IMR-90 (cell line): ENCODE data around the gene ASAP2. TPM values are rescaled to one million over a fixed set of nuclear protein-coding genes. Genes with fewer than 3 reads are reported as not detected.

Experiments used
- ATAC-seq: fragments of 200-7000 bp; cut with Tn5 transposase; 2 replicates; pipeline ENCODE4 v1.9.1; 2020; ENCODE audit warnings: low read depth, mild to moderate bottlenecking, moderate library complexity
- BruUV-seq: library from RNA; stranded (reverse); fragments of 400-500 nt; replicated peaks from 2 replicates; lab custom pipeline; 2021; lab: Mats Ljungman, UMichigan
- CTCF ChIA-PET: fragments of 300-600 bp; formaldehyde crosslinking; extraction: SDS; loops from one replicate; lab custom pipeline; 2021; ENCODE audit warnings: antibody characterized with exemption; lab: Yijun Ruan, JAX
- POLR2A ChIA-PET: fragments of 300-600 bp; sonication (Branson Sonifier 250); formaldehyde crosslinking; loops from one replicate; lab custom pipeline; 2022; ENCODE audit warnings: antibody characterized with exemption; ENCODE audit not compliant: unreplicated experiment; lab: Charles Lee
- DNase-seq: peaks from one replicate; pipeline ENCODE4 v3.0.0; 2013
- H2AFZ ChIP-seq: replicated peaks from 2 replicates; pipeline ENCODE3; 2013; ENCODE audit warnings: low read length, mild to moderate bottlenecking; ENCODE audit not compliant: poor library complexity
- H2AK5ac ChIP-seq: 2 replicates; pipeline ENCODE4 v1.6.1; 2013; ENCODE audit warnings: low read depth, low read length, inconsistent platforms
- H2AK9ac ChIP-seq: replicated peaks from 2 replicates; pipeline ENCODE3; 2013; ENCODE audit warnings: mild to moderate bottlenecking, low read depth, low read length, moderate library complexity; ENCODE audit not compliant: poor library complexity
- H2BK120ac ChIP-seq: 2 replicates; pipeline ENCODE4 v1.6.1; 2013; ENCODE audit warnings: low read depth, low read length, inconsistent platforms
- H2BK15ac ChIP-seq: 3 replicates; pipeline ENCODE4 v1.6.1; 2013; ENCODE audit warnings: low read depth, low read length, inconsistent platforms
- H2BK20ac ChIP-seq: 2 replicates; pipeline ENCODE4 v1.6.1; 2013; ENCODE audit warnings: low read depth, mild to moderate bottlenecking, inconsistent platforms, low read length, moderate library complexity
- H2BK5ac ChIP-seq: 2 replicates; pipeline ENCODE4 v1.6.1; 2013; ENCODE audit warnings: mild to moderate bottlenecking, low read depth, low read length, inconsistent platforms; ENCODE audit not compliant: poor library complexity, severe bottlenecking
- H3K14ac ChIP-seq: replicated peaks from 2 replicates; pipeline ENCODE4 v1.6.1; 2013; ENCODE audit warnings: low read depth, low read length, inconsistent platforms
- H3K18ac ChIP-seq: 2 replicates; pipeline ENCODE4 v1.6.1; 2013; ENCODE audit warnings: low read depth, low read length, control low read depth
- H3K23ac ChIP-seq: 2 replicates; pipeline ENCODE4 v1.6.1; 2013; ENCODE audit warnings: low read depth, low read length, inconsistent platforms
- H3K27ac ChIP-seq: 2 replicates; pipeline ENCODE4 v1.5.1; 2013; ENCODE audit warnings: mild to moderate bottlenecking, control low read depth, low read length; ENCODE audit not compliant: insufficient read depth
- H3K27me3 ChIP-seq: 2 replicates; pipeline ENCODE4 v1.6.1; 2013; ENCODE audit warnings: low read length; ENCODE audit not compliant: control insufficient read depth, insufficient read depth
- H3K36me3 ChIP-seq: 2 replicates; pipeline ENCODE4 v1.6.1; 2013; ENCODE audit warnings: low read length, mixed read lengths; ENCODE audit not compliant: control insufficient read depth, insufficient read depth
- H3K4ac ChIP-seq: 2 replicates; pipeline ENCODE4 v1.6.1; 2013; ENCODE audit warnings: low read depth, low read length, inconsistent platforms
- H3K4me1 ChIP-seq: 2 replicates; pipeline ENCODE4 v1.6.1; 2013; ENCODE audit warnings: low read length, mixed read lengths; ENCODE audit not compliant: control insufficient read depth, insufficient read depth
- H3K4me2 ChIP-seq: 2 replicates; pipeline ENCODE4 v1.6.1; 2013; ENCODE audit warnings: low read depth, mild to moderate bottlenecking, control low read depth, low read length, moderate library complexity
- H3K4me3 ChIP-seq: 2 replicates; pipeline ENCODE4 v1.5.1; 2013; ENCODE audit warnings: low read depth, mild to moderate bottlenecking, control low read depth, low read length, moderate library complexity; ENCODE audit not compliant: insufficient read depth
- H3K56ac ChIP-seq: 2 replicates; pipeline ENCODE4 v1.6.1; 2013; ENCODE audit warnings: low read length, inconsistent platforms; ENCODE audit not compliant: insufficient read depth; ENCODE audit errors: extremely low read depth
- H3K79me1 ChIP-seq, 2 experiments: 2 replicates each; pipeline ENCODE4 v1.6.1; 2013; ENCODE audit warnings: low read length in 2 of 2, inconsistent platforms in 1 of 2, low read depth in 1 of 2
- H3K9ac ChIP-seq: 2 replicates; pipeline ENCODE4 v1.6.1; 2013; ENCODE audit warnings: low read depth, low read length, control low read depth
- H3K9me1 ChIP-seq: 2 replicates; pipeline ENCODE4 v1.6.1; 2013; ENCODE audit warnings: low read length, inconsistent platforms; ENCODE audit not compliant: insufficient read depth
- H3K9me3 ChIP-seq: 2 replicates; pipeline ENCODE4 v1.6.1; 2013; ENCODE audit warnings: low read length; ENCODE audit not compliant: control insufficient read depth, insufficient read depth
- H4K20me1 ChIP-seq: 2 replicates; pipeline ENCODE4 v1.6.1; 2013; ENCODE audit warnings: low read length, inconsistent platforms; ENCODE audit not compliant: insufficient read depth
- H4K5ac ChIP-seq: 2 replicates; pipeline ENCODE4 v1.6.1; 2013; ENCODE audit warnings: mild to moderate bottlenecking, low read depth, low read length, control low read depth
- H4K8ac ChIP-seq, 2 experiments: 2 replicates each; pipeline ENCODE4 v1.6.1; 2013; ENCODE audit warnings: low read depth in 2 of 2, low read length in 2 of 2, control low read depth in 1 of 2, inconsistent platforms in 1 of 2
- H4K91ac ChIP-seq: 2 replicates; pipeline ENCODE4 v1.6.1; 2013; ENCODE audit warnings: low read depth, low read length, inconsistent platforms; ENCODE audit not compliant: insufficient read depth
- FOS ChIP-seq: fragments of 150-350 bp; IDR thresholded peaks from 2 replicates; pipeline ENCODE4 v1.6.1; 2016; ENCODE audit warnings: low read depth, low read length
- RAD21 ChIP-seq: IDR thresholded peaks from 2 replicates; pipeline ENCODE4 v1.6.1; 2012; ENCODE audit warnings: low read length, improper control_type of control experiment
- WGBS, 2 experiments: methylation state at CpG; one replicate each; pipeline versions ENCODE4 v1.1.5 to v1.1.7; 2013; ENCODE audit warnings: missing lambda C conversion rate in 2 of 2; ENCODE audit not compliant: insufficient read length in 1 of 2; ENCODE audit errors: extremely low coverage in 2 of 2; 5-methylcytosine and 5-hydroxymethylcytosine counted together
- dilution Hi-C: fragments of 300-500 bp; cut with HindIII; formaldehyde crosslinking; loops from one replicate; pipeline ENCODE4 v1.14.3; 2018; ENCODE audit warnings: low sequenced_read_pairs; ENCODE audit not compliant: unreplicated experiment
- in situ Hi-C: fragments of 300-500 bp; cut with MboI; formaldehyde crosslinking; loops from 3 replicates; pipeline ENCODE4 v1.14.3; 2019; ENCODE audit warnings: low sequenced_read_pairs, inconsistent platforms, mixed read lengths
- intact Hi-C: fragments of 100-400 bp; cut with micrococcal nuclease; formaldehyde crosslinking; loops from 2 replicates; pipeline ENCODE4 v1.10.0; 2022
- polyA plus RNA-seq, 3 experiments: library from polyadenylated mRNA; depleted of rRNA; stranded (reverse); fragments of >200 nt; gene quantifications; 2 replicates each; pipeline ENCODE4 v1.2.3, GENCODE V29; 2012; ENCODE audit warnings: low replicate concordance in 1 of 3
- total RNA-seq: library from RNA; depleted of rRNA; stranded (reverse); fragments of >200 nt; gene quantifications from 2 replicates; pipeline ENCODE4 v1.2.3, GENCODE V29; 2012

ASAP2 gene
- total and polyA plus RNA-seq, 2 of the 4 experiments (the other 2 are of a cell fraction): 19.7 to 28.1 TPM

DNA sequence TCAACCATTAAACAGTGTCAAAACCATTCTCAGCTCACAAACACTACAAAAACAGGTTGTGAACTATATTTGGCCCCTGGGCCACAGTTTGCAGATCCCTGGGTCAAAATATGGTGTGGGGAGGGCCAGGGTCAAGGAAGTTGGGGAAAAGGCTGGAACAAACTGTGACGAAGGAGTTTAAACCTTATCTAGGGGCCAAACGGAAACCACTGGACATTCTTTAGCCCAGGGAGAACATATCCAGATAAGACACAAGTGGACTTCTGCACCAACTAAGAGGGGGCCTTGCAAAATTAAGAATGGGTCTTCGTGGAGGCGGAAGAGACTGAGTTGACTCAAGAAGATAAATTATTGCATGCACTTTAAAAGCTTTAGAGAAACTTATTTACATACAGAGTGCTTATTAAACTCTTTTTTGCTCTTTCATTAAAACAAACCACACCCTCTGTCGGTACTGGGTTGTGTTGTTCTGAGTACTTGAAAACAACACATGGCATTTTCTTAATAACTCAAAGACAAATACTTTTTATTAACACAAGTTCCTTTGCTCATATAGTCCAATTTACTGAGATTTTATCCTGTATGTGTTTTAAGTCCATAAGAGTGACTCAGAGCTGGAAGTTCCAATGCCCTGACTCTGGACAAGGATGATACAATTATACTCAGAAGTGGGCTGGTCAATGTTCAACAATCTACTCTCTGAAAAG is 5.3 kb upstream of the ASAP2 start:
- Histone ChIP-seq H4K91ac (0 out of 2 replicates have a peak overlapping the region, but pooled peaks have one; percentile 6), H3K9ac (no peak overlapping the region), H3K56ac (no peak overlapping the region), H2BK5ac (peak overlapping the region; percentile 74), H3K27me3 (no peaks in the 10 kb centered on the region), H4K5ac (no peak overlapping the region), H2BK15ac (peak overlapping the region; percentile 94; the same call in 2 of the 3 replicates), H3K4ac (peak overlapping the region; percentile 76), H3K9me1 (peaks cover 9% of the 10 kb centered on the region; the same call in 1 of the 2 replicates), H3K9me3 (no peaks in the 10 kb centered on the region), H2AK5ac (peak overlapping the region; percentile 31; the same call in 1 of the 2 replicates), H3K79me1 (peaks cover 0 to 12% of the 10 kb centered on the region in 2 experiments; a peak in 2 of 4 replicates), H2BK120ac (peak overlapping the region; percentile 92), H2AK9ac (peak overlapping the region; percentile 33), H3K4me3 (no peak overlapping the region), H3K36me3 (no peaks in the 10 kb centered on the region), H2AFZ (peak overlapping the region; percentile 17), H3K27ac (peak overlapping the region; percentile 55), H3K4me1 (peaks cover 17% of the 10 kb centered on the region), H3K4me2 (peak overlapping the region; percentile 40; the same call in 1 of the 2 replicates), H3K18ac (peak overlapping the region; percentile 71), H3K14ac (peak overlapping the region; percentile 77), H4K20me1 (no peaks in the 10 kb centered on the region), H4K8ac (peak overlapping the region; percentile 36 to 76; a peak in 3 of 4 replicates), H3K23ac (peak overlapping the region; percentile 32; the same call in 1 of the 2 replicates), H2BK20ac (peak overlapping the region; percentile 89)
- intact Hi-C loops: no loop called here
- in situ Hi-C loops: loop anchor here (10.0 kb wide), 1 partner anchor 133 kb away; no protein-coding TSS in a partner anchor
- peak; percentile 89 for DNase-seq
- no CpG with 5 or more reads among the region's 5 CpGs for WGBS, 2 experiments
- CTCF ChIA-PET: no interaction called here
- TF ChIP-seq FOS (peak; percentile 74), RAD21 (no peak)
- dilution Hi-C loops: no loop called here
- BruUV-seq: no TSS peak
- POLR2A ChIA-PET: no interaction called here
- peak; percentile 45 for ATAC-seq
